PC-9 (cell line): Measurements from ENCODE around the gene COL27A1. TPM values are rescaled to one million over a fixed set of nuclear protein-coding genes. Genes with fewer than 3 reads are reported as not detected.
A peak's percentile ranks its signal among the peaks of the same experiment; 100 is the strongest.

Experiments used
- BruUV-seq: library from RNA; stranded (reverse); fragments of 400-500 nt; replicated peaks from 2 replicates; lab custom pipeline; 2021; lab: Mats Ljungman, UMichigan
- CTCF ChIA-PET: fragments of 300-600 bp; sonication (Branson Sonifier 250); formaldehyde crosslinking; loops from one replicate; lab custom pipeline; 2022; ENCODE audit warnings: antibody characterized with exemption; lab: Charles Lee
- POLR2A ChIA-PET: fragments of 300-600 bp; sonication (Branson Sonifier 250); formaldehyde crosslinking; loops from one replicate; lab custom pipeline; 2022; ENCODE audit warnings: antibody characterized with exemption; ENCODE audit not compliant: unreplicated experiment; lab: Charles Lee
- DNase-seq, 2 experiments: peaks; one replicate each; pipeline versions ENCODE4 v3.0.0 to v3.0.0-alpha.2; 2015 to 2022; ENCODE audit warnings: mixed read lengths in 1 of 2
- H2AFZ ChIP-seq: fragments of 200-600 bp; sonication (generic); 2 replicates; pipeline ENCODE4 v1.8.1; 2017; ENCODE audit warnings: antibody characterized with exemption
- H3F3A ChIP-seq: fragments of 200-600 bp; sonication (generic); 2 replicates; pipeline ENCODE4 v1.8.1; 2017; ENCODE audit warnings: antibody characterized with exemption, mild to moderate bottlenecking, low read depth; ENCODE audit not compliant: insufficient read depth
- H3K27ac ChIP-seq: fragments of 200-600 bp; sonication (generic); 2 replicates; pipeline ENCODE4 v1.6.1; 2016; ENCODE audit warnings: mixed run types
- H3K27me3 ChIP-seq: fragments of 200-600 bp; sonication (generic); 2 replicates; pipeline ENCODE4 v1.6.1; 2016; ENCODE audit warnings: low read depth, mixed run types; ENCODE audit not compliant: insufficient read depth
- H3K36me3 ChIP-seq: fragments of 200-600 bp; sonication (generic); 2 replicates; pipeline ENCODE4 v1.6.1; 2016; ENCODE audit warnings: low read depth, mixed run types
- H3K4me1 ChIP-seq: fragments of 200-600 bp; sonication (generic); replicated peaks from 2 replicates; pipeline ENCODE4 v1.6.1; 2016; ENCODE audit warnings: mixed run types; ENCODE audit not compliant: insufficient read depth
- H3K4me2 ChIP-seq: fragments of 200-600 bp; sonication (generic); 2 replicates; pipeline ENCODE4 v1.6.1; 2017; ENCODE audit warnings: mixed run types
- H3K4me3 ChIP-seq: fragments of 200-600 bp; sonication (generic); 2 replicates; pipeline ENCODE4 v1.6.1; 2016; ENCODE audit warnings: mixed run types
- H3K79me2 ChIP-seq: fragments of 200-600 bp; sonication (generic); 2 replicates; pipeline ENCODE4 v1.6.1; 2017; ENCODE audit warnings: low read depth, mixed run types
- H3K9me2 ChIP-seq: fragments of 200-600 bp; sonication (generic); 2 replicates; pipeline ENCODE4 v1.8.1; 2017; ENCODE audit warnings: mild to moderate bottlenecking; ENCODE audit not compliant: insufficient read depth
- H3K9me3 ChIP-seq: fragments of 200-600 bp; sonication (generic); 2 replicates; pipeline ENCODE4 v1.8.1; 2016; ENCODE audit warnings: low read depth; ENCODE audit not compliant: insufficient read depth
- H4K20me1 ChIP-seq: fragments of 200-600 bp; sonication (generic); 2 replicates; pipeline ENCODE4 v1.8.1; 2017; ENCODE audit not compliant: insufficient read depth
- EZH2 ChIP-seq: fragments of 200-600 bp; sonication (generic); IDR thresholded peaks from 2 replicates; pipeline ENCODE4 v1.8.0; 2017; ENCODE audit warnings: antibody characterized with exemption, low read depth
- intact Hi-C: fragments of 100-400 bp; cut with micrococcal nuclease; formaldehyde crosslinking; loops from one replicate; pipeline ENCODE4 v1.10.0; 2022; ENCODE audit not compliant: unreplicated experiment
- total RNA-seq: library from RNA; stranded (reverse); gene quantifications from 2 replicates; pipeline ENCODE4 v1.2.3, GENCODE V29; 2021
- TF ChIP-seq, protein P1 (sequence below): fragments of 200-600 bp; sonication (generic); conservative IDR thresholded peaks from 2 replicates; pipeline ENCODE4 v1.6.1; 2017; ENCODE audit warnings: mixed run types, antibody characterized with exemption, mild to moderate bottlenecking, moderate library complexity

COL27A1 gene
- total RNA-seq, 1 experiment from 2014 or later = 0.39 TPM

DNA sequence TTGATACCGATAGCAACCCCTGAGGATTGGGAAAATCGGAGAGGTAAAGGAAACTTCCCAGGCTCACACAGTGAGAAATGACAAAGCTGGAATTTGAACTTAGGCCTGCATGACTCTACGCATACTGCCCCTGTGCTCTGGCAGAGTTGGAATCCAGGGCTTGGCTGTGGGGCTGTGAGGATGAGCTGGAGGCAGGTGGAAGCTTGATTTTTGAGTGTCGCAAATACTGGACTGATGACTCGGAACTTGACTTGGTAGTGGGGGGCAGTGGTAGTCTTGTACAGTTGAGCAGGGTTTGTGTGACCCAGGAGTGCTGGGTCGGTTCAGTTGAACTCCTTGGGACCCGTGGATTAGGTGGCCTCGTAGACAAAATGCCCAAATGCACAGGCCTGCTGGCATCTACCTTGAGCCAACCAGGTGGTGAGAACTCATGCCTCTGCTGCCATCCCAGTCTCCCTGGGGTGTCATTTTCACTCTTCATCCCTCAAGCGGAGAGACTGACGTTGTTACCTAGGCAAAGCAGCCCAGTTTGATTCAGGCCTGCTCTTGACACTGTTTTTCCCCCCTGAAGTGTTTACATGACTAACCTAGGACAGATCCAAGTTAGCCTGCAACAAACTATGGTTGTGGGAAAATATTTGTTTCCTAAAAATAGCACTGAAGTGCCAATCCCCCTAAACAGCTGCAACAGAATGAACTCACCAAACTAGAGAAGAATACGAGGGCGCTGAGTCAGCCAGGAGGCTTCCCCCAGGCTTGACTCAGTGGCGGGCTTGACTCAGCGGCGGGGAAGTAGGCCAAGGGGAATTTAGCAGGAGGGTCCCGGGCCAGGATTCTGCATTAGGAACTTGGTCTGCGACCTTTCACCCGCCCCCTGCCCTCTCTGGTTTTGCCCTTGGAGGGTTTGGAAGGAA lies 121.8 kb downstream of the COL27A1 start:
- intact Hi-C loops = loop anchor here (5.0 kb wide), 1 partner anchor 45 kb away; no protein-coding TSS in a partner anchor
- no peak overlapping the region for H3K4me3 ChIP-seq
- no peak overlapping the region for H2AFZ ChIP-seq
- peaks cover 13% of the 10 kb centered on the region; the same call in 1 of the 2 replicates for H3F3A ChIP-seq
- DNase-seq = peak; percentile 19 to 60
- H3K4me2 ChIP-seq = peak overlapping the region; percentile 11; the same call in 1 of the 2 replicates
- no peaks in the 10 kb centered on the region for H3K36me3 ChIP-seq
- no peaks in the 10 kb centered on the region; the same call in 1 of the 2 replicates for H4K20me1 ChIP-seq
- TF ChIP-seq, protein P1, sequence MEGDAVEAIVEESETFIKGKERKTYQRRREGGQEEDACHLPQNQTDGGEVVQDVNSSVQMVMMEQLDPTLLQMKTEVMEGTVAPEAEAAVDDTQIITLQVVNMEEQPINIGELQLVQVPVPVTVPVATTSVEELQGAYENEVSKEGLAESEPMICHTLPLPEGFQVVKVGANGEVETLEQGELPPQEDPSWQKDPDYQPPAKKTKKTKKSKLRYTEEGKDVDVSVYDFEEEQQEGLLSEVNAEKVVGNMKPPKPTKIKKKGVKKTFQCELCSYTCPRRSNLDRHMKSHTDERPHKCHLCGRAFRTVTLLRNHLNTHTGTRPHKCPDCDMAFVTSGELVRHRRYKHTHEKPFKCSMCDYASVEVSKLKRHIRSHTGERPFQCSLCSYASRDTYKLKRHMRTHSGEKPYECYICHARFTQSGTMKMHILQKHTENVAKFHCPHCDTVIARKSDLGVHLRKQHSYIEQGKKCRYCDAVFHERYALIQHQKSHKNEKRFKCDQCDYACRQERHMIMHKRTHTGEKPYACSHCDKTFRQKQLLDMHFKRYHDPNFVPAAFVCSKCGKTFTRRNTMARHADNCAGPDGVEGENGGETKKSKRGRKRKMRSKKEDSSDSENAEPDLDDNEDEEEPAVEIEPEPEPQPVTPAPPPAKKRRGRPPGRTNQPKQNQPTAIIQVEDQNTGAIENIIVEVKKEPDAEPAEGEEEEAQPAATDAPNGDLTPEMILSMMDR = no peak
- no peak for TF ChIP-seq EZH2
- no TSS peak for BruUV-seq
- H3K9me2 ChIP-seq = no peaks in the 10 kb centered on the region
- no peaks in the 10 kb centered on the region for H3K9me3 ChIP-seq
- no peaks in the 10 kb centered on the region for H3K27me3 ChIP-seq
- ChIA-PET CTCF (no interaction called here), POLR2A (interaction anchor here (0.7 kb wide), 1 partner anchor 69 kb away, joined by 4 read pairs; no protein-coding TSS in a partner anchor)
- H3K27ac ChIP-seq = peak overlapping the region; percentile 37; the same call in 1 of the 2 replicates
- H3K4me1 ChIP-seq = peaks cover 28% of the 10 kb centered on the region
- no peaks in the 10 kb centered on the region for H3K79me2 ChIP-seq

DNA sequence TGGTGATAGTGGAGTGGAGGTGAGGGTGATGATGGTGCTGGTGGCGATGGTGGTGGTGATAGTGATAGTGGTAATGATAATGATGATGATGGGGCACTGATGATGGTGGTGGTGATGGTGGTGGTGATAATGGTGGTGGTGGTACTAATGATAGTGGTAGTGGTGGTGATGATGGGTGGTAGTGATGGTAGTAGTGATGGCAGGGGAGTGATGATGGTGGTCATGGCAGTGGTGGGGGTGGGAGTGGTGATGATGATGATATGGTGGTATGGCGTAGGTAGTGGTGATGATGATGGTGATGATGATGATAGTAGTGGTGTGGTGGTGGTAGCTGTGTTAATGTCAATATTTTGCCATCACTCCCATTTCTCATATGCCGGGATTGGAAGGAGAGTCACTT lies 123.0 kb downstream of the COL27A1 start:
- Histone ChIP-seq H3K36me3 (no peaks in the 10 kb centered on the region), H3K9me2 (no peaks in the 10 kb centered on the region), H4K20me1 (no peaks in the 10 kb centered on the region; the same call in 1 of the 2 replicates), H3K27ac (no peak overlapping the region), H2AFZ (no peak overlapping the region), H3K4me3 (no peak overlapping the region), H3K27me3 (no peaks in the 10 kb centered on the region), H3K4me1 (peaks cover 28% of the 10 kb centered on the region), H3K9me3 (no peaks in the 10 kb centered on the region), H3F3A (peaks cover 13% of the 10 kb centered on the region; the same call in 1 of the 2 replicates), H3K4me2 (no peak overlapping the region; the same call in 1 of the 2 replicates), H3K79me2 (no peaks in the 10 kb centered on the region)
- intact Hi-C loops = loop anchor here (5.0 kb wide), 1 partner anchor 46 kb away; no protein-coding TSS in a partner anchor
- ChIA-PET CTCF (no interaction called here), POLR2A (no interaction called here)
- TF ChIP-seq EZH2 = no peak
- TF ChIP-seq, protein P1 = no peak
- BruUV-seq = no TSS peak
- DNase-seq = no peak

DNA sequence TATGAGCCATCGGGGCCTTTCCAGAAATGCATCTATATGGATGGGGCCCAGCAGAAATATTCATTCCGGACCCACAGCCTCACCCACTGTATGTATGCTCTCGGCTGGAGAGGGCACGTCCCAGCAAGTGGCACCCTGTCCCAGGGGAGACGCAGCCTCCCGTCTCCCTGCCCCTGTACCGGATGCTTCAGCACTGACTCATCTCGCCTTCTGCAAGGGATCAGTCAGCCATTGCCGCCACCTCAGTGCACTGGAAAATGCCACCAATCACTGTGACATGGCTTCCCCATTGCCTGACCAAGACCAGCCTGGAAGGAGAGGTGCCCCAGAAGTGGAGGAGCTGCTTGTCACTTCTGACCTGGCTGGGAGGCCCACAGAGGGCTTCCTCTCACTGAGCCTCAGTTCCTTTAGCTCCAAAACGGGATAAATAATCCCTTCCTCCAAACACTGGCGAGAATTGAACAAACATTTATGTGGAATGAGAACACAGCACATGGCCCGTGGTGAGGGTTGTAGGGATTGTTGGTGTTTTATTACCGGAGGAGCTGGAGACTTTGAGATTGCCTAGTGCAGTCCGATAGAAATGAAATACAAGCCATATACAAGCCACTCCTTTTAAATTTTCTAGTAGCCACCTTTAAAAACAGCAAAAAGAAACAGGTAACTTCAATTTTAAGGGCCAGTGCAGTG lies 123.7 kb downstream of the COL27A1 start:
- peak; percentile 54 to 78 for DNase-seq
- no TSS peak for BruUV-seq

More for the DNA sequence above, 123.7 kb downstream of the COL27A1 start:
- intact Hi-C loops = loop anchor here (5.0 kb wide), 1 partner anchor 47 kb away; no protein-coding TSS in a partner anchor
- ChIA-PET CTCF (no interaction called here), POLR2A (no interaction called here)
- Histone ChIP-seq H3K9me3 (no peaks in the 10 kb centered on the region), H3K4me3 (no peak overlapping the region), H3K4me2 (peak overlapping the region; percentile 45), H3K79me2 (no peaks in the 10 kb centered on the region), H3K4me1 (peaks cover 28% of the 10 kb centered on the region), H3K36me3 (no peaks in the 10 kb centered on the region), H4K20me1 (no peaks in the 10 kb centered on the region; the same call in 1 of the 2 replicates), H2AFZ (peak overlapping the region; percentile 78; the same call in 1 of the 2 replicates), H3K27ac (peak overlapping the region; percentile 64), H3K27me3 (no peaks in the 10 kb centered on the region), H3K9me2 (no peaks in the 10 kb centered on the region), H3F3A (peaks cover 13% of the 10 kb centered on the region; the same call in 1 of the 2 replicates)
- TF ChIP-seq EZH2 = no peak
- TF ChIP-seq, protein P1 = no peak
